ENCODE measurements around the gene ADRM1. TPM values are rescaled to one million over a fixed set of nuclear protein-coding genes. Genes with fewer than 3 reads are reported as not detected.

ADRM1 gene
- total RNA-seq, 1 experiment from 2014 or later = 452 TPM

- DNase-seq (ENCODE audit: low read depth) = no peak
These were observed 20.6 kb downstream of the ADRM1 start for GRCh38 chr20:62323146-62323979.

DNA sequence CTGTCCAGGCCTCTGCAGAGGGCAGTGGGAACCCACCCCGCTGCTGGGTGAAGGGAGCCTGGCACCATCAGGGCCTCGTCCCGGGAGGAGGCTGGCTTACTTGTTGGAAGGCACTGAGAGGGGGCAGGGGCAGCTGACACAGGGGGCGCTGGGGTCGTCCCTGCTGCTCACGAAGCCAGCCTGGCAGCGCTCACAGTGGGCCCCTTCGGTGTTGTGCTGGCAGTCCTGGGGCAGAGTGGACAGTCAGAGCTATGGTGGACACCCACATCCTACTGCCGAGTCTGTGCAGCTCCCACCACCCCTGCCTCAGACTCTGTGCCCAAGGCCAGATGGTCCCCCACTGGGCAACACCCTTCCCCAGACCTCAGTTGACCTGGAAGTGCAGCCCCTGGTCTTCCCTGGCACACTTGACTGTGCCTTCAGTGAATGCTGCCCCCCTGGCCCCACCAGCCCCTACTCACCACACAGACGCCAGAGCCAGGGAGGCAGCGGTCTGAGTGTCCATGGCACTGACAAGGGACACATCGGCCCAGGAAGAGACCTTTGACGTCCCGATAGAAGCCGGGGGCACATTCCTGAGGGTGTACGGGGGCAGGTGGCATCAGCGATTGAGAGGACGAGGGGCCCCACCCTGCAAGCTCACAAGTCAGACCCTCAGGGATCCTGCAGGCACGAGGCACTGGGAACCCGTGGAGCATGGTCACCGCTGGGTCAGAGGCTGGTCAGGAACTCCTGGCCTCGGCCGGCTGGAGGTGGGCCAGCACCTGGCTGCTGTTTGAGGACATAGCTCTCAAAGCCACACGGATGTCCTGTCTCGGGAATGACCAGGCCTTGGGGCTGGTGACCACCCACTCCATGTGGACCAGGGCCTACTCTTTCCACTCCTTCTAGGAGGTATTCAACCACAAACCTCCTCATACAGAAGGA is 21.4 kb downstream of the ADRM1 start:
- DNase-seq (ENCODE audit: low read depth) = no peak

- no peak for DNase-seq (ENCODE audit: low read depth)
These were observed 22.5 kb downstream of the ADRM1 start for GRCh38 chr20:62325172-62325905.

- no peak for DNase-seq (ENCODE audit: low read depth)
These were observed 23.8 kb downstream of the ADRM1 start for GRCh38 chr20:62326559-62326958.

DNA sequence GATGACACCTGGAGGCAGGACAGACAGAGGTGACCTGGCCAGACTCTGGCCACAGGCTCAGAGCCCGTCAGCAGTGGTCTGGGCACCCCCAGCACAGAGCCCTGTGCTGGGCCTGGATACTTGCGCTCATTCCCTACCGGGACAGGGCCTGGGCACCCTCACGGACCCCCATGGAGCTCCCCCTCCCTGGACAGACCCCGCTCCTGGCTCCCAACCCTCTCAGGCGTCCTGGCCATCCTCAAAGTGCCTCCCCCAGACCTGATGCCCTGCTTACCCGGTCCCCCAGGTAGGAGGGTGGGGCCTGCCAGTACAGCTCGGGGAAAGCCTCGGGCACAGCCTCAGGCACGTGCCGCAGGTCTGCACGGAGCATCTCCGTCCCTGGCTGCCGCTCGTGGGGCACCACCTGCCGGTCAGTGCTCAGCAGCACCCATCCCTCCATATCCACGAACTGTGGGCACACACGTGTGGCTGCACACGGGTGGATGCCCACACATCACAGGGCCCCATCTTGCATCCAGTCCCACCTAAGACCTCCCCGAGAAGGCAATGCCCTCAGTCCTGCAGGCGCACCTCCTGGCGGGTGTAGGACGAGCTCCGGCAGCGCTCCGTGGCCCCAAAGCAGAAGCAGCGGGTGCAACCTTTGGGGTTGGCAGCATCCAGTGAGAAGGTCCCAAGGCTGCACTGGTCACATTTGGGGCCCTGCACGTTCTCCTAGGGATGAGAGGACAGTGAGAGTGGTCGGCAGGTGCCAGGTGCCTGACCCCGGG is 24.3 kb downstream of the ADRM1 start:
- no peak for DNase-seq (ENCODE audit: low read depth)

DNA sequence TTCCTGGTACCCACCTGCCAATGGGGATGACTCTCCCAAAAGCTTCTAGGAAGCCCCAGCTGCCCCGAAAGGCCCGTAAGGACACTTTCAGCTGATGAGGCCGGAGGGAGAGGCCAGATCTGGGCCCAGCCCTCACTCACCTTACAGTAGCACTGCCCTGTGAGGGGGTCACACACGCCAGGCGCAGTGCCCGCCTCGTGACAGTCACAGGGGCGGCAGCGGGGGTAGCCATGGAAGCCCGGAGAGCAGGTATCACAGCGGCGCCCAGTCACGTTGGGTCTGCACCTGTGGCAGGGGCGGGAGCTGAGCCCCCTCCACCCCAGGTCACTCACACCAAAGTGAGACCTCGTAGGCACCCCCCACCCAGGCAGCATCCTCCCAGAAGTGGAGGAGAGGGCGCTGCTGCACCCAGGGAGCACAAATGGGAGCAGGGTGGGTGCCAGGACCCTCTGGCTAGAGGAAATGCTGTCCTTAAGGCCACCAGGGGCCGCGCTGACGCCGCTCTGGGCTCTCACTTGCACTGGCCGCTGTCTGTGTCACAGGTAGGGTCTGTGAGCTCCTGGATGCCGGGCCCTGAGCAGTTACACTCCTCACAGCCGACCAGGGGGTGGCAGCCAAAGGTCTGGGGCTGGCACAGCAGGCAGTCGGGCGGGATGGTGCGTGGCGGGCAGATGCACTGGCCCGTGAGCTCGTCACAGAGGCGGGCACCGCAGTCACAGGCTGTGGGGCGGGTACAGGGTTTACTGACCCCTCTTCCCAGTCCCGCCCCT is 25.1 kb downstream of the ADRM1 start:
- no peak for DNase-seq (ENCODE audit: low read depth)

GRCh38 chr20:62328684-62329388 is 26.0 kb downstream of the ADRM1 start:
- no peak for DNase-seq (ENCODE audit: low read depth)

DNA sequence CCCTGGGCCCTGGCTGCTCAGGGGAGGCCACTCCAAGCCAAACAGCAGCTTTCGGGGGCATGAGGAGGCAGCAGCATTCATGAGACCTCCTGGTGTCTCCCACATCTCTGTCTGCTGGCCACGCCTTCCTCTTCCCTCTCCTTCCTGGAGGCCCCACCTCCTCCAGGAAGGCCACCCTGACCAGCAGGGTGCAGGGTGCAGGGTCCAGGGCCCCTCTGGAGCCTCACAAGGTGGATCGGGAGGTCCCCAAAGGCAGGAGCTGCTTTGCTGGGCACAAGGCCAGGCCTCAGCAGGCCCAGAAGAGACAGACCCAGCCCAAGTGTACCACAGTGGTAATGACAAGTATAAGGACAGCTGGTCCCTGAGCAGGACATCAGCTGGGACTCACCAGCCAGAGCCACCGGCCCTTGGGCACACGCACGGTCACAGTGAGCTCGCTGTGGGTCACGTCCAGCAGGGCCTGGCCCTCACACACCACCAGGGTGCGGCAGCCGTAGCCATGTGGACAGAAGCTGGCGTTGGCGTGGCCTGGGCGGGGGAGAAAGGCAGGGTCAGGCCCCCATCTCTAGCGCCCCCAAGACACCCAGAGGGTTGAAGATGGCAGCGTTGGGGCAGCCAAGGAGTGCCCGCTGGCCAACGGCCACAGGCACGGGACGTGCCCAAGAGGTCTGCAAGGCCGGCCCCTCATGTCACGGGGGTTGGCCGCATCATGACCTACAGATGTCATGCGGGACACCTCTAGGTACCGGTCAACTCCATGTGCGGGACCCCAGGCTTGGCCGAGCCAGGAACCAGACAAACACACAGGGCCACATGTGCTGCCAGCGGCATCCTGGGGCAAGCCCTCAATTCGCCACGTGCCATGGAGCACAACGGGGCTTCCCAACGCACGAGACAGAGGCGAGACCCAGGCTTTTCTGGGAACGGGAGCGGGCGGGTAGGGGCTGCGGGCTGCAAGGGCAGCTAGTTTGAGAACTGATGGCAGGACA is 26.9 kb downstream of the ADRM1 start:
- no peak for DNase-seq (ENCODE audit: low read depth)

- no peak for DNase-seq (ENCODE audit: low read depth)
These were observed 27.9 kb downstream of the ADRM1 start for GRCh38 chr20:62330576-62331317.

- no peak for DNase-seq (ENCODE audit: low read depth)
These were observed 28.6 kb downstream of the ADRM1 start for GRCh38 chr20:62331347-62331746.

GRCh38 chr20:62332421-62332820 is 29.6 kb downstream of the ADRM1 start:
- DNase-seq (ENCODE audit: low read depth) = no peak

GRCh38 chr20:62332989-62333819 is 30.4 kb downstream of the ADRM1 start:
- no peak for DNase-seq (ENCODE audit: low read depth)

DNA sequence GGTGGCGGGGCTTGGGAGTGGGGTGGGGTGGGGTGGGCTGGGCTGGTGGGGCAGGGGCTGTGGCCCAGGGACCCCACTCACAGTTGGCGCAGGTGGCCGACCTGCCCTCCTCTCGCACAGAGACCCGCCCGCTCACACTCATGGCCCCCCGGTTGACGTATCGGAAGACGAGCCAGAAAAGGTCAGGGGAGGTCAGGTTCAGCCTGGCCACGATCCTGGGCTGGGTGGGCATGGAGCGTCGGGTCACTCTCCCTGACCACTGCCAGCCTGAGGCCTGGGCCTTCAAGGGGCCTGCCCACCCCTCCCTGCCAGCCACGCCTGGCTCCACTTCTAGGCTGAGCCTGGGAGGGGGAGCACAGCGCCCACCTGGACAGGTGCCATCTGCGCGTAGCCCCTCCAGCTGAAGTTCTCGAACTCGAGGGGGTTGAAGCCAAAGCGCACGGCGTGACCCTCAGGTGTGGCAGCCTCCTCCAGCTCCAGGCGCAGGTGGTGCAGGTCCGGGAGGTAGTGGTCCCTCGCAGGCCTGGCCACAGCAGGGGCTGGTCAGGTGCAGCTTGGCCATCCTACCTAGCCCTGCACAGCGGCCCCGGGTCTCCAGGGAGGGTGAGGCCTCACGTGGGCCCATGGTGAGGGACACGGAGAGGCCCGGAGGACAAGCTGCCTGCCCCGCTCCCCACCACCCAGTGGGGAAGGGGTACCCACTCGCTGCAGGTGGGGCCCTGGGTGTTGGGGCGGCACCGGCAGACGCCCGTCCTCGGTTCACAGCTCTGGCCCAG is 31.2 kb downstream of the ADRM1 start:
- no peak for DNase-seq (ENCODE audit: low read depth)

- no peak for DNase-seq (ENCODE audit: low read depth)
These were observed 32.1 kb downstream of the ADRM1 start for GRCh38 chr20:62334881-62335280.

- no peak for DNase-seq (ENCODE audit: low read depth)
These were observed 32.7 kb downstream of the ADRM1 start for GRCh38 chr20:62335532-62335931.

GRCh38 chr20:62336329-62336728 is 33.5 kb downstream of the ADRM1 start:
- no peak for DNase-seq (ENCODE audit: low read depth)

All from HT1080 (cell line).